NCI-H526 treated with DMSO at 0.1 percent for 48 hours (cell line): ENCODE measurements around the gene KCNH5.
"Not testable (repeated sequence)": the region's sequence is repeated elsewhere in the genome, so short reads cannot be mapped to it uniquely, and the experiment has no call there.

ENCODE experiments used
- DNase-seq: peaks from one replicate; lab custom pipeline; 2025; lab: John Stamatoyannopoulos, UW

KCNH5 gene

DNA sequence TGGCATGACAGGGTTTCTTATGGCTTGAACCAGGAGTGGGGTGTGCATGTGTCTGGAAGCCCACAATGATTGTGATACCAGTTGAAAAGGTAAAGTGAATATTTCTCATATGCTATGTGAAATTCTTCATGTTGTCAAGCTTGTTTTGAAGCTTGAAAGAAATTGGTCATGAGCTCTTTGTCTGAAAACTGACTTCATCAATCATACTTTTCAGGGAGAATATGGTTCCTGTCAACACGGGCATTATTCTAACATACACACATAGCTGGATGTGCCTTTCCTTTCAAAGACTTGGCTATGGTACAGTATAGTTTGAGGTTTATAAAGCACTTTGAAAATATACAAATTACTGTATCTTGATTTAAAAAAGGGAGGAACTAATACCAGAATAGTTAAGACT lies 158.8 kb downstream of the KCNH5 start:
- DNase-seq: no peak

DNA sequence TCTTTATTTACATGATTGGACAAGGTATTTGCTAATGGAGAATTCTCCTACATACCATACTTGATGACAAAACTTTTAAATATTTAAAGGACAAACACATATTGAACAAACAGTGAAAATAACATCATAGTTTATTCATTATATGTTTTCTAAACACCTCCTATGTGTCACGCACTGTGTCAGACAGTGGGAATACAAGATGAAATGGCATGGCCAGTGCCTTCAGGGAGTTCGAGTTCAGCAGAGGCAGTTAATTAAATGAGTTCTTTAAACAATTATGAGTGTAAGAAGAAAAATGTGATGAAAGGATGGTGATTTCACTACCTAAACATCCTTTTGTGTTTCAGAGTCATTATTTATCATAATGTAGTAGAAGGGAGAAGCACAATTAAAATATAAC lies 159.8 kb downstream of the KCNH5 start:
- no peak for DNase-seq

DNA sequence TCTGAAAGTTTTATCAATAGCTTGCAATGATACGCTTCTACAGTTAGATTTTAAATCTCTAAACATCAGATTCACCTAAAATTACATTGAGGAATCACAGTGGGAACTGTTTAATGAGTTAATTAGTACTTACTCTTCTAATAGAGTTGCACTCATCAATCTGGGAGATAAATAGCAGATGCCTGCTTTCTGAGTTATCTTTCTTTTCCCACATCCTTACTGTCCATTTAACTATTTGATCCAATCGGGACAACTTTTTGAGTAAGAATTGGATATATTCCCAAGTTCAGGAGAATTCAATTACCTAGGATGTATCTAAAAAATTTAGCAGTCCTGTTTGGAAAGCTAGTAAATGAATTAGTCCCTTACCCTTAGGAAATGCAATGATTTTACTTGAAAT lies 162.3 kb downstream of the KCNH5 start:
- DNase-seq: no peak

DNA sequence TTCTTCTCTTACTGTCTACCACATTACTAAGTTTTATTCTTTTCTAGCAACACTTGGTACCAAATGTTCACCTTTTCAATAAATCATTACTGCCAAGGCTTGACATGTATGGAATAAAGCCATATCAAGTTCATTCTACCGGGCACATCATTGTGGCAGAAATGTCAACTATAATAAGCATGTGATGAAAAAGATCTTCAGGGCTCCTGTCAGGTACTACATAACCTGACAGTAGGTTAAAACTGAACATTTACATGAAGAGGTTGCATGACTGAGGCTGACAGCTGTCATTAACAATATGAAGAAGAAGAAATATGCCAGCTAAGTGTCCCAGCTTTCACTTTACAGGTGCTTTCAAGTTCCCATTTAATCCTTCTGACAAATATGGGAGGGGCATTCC lies 178.9 kb downstream of the KCNH5 start:
- DNase-seq: no peak

DNA sequence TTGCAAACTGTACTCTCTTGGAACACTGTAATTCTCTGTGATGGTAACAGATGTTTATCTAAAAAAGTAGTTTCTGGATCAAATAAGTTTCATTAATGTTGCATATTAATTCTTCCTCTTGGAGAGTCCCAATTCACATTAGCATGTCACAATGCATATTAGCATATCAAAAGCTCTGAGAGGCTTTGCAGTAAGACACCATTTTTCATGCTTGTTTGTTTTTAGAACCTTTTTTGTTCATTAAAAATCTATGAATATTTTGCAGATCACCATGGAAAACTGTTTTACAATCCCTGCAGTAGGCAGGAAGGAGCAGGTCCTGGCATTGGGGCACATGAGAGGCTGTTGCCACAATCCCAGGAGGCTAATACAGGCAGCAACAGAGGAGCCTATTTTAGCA lies 180.7 kb downstream of the KCNH5 start:
- DNase-seq: no peak

DNA sequence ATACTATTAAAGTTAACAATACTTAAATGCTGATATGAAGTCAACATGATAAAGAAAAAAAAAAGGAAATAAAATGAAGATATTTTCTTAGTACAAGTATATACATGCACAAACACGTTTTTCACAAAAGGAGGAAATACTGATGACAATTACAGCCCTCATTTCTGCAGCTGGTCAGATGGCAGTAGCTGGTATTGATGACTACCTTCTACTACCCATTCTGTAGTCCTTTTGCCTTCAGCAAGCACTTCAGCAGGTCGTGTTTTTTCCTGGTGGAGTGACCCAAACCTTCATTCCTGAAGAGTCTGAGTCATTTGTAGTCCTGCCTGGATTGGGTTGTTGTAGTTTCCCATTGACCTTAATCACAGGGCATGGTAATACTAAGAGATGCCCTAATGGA lies 187.2 kb downstream of the KCNH5 start:
- not testable (repeated sequence) for DNase-seq

DNA sequence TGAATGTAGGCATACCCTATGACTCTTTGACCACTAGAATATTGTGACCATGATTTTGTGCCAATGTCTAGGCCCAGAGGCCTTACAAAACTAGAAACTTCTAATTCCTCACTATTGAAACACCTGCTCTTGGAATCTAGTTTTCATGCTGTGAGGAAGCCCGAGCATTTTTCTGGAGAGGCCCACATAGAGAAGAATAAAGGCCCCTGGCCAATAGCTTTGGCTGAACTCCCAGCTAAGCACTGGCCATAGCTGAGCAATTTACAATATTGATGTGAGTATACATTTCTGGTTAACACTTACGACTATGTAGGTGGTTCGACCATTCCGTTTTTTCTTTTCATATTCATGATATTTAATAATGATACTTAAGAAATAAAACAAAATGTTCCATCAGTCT lies 190.3 kb downstream of the KCNH5 start:
- DNase-seq: no peak

DNA sequence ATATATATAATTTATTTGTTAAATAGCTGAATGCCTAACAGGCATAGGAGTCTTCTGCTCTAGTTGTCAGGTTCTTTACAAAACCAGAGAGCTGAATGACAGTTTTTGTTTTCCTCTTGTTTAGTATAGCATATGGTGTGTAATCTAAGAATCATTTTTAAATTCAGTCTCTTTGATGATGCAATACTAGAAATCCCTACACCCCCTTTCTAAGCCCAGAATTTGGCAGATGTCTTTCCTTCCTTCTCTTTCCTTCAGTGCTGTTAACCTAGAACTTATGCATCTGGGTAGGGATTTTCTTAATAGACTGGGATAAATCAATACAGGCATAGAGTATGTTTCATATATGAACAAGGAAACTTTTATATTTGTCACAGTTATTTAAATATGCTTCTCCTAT lies 198.1 kb downstream of the KCNH5 start:
- DNase-seq: no peak

DNA sequence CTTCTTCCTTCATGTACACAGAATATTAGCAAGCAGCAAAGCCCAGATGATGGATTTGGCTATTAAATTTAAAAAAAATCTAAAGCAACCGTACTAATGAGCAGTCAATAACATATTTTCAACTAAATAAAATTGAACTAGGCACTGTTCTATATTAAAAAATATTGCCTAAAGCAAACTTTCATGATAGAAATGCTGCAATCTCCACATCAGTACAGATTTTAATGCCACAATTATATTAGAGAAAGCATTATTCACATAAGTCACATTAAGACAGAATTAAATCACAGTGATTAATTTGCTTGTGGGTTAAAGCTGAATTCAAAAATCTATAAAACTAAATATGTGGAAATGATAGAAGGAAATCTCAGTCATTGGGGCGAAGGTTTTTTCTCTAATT lies 200.7 kb downstream of the KCNH5 start:
- no peak for DNase-seq

DNA sequence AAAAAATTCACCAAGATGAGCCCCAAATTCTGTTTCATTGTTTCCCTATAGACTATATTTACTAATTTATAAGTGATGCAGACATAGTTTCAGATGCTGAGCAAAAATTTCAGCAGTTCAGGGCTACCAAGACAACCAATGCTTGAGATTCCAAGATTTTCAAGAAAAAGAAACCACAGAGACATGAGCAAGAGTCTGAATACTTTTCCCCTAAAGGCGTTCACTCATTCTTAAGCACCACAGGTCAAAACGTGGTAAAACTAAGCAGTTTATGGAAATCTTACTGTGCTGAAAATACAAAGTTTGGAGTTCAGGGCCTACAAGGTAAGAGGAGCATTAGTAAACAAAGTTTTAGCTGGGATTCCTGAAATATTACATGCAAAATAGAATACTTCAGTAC lies 221.2 kb downstream of the KCNH5 start:
- DNase-seq: no peak

DNA sequence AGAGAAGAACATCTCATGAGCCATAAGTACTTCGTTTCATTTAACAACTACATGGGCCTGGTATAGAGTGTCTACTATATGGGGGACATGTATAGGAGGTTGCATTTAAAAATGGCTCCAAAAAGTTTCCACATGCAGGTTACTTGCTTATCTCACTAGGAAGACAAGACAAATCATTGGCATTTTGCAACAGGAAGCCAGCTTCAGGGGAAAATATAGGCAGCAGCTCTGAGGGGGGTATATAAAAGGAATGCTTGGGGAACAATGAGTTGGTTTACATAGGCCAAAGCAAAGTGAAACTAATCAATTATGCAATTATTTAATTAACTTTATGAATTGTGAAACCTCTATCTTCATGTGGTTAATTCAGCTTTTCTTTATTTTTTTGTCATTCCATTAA lies 225.3 kb downstream of the KCNH5 start:
- no peak for DNase-seq

DNA sequence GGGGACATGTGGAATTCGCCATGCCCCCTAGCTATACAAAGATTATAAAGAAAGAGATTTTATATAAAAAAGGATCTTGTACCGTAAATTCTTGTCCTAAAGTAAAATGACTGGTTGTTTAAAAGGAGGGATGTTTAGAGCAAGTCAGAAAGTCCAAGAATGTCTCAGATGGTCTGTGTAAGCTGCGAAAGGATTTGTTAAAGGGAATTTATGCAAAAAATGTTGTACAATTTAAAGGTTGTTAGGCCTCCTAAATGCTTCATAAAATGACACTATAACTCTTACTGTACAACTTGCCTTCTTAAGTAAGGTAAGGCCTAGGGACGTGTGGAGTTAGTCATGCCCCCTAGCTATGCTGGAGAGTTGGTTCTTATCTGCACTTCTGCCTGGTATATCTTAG lies 237.6 kb downstream of the KCNH5 start:
- no peak for DNase-seq

DNA sequence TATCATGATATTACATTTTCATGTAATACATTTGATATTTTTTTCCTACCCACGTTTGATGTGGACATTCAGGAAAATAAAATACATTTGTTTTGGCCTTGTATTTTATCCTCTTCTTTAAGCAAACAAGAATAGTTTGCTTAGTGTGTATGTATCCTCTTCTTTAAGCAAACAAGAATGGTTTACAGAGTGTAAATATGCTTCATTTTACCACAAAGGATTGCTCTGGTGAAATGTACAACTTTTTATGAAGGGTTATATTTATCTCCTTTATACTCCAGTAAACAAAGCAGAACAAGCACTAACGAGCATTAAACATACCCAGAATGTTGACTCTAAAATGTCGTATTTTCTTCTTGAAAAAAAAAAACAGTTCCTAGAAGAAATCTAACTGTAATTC lies 244.7 kb downstream of the KCNH5 start:
- DNase-seq: no peak

DNA sequence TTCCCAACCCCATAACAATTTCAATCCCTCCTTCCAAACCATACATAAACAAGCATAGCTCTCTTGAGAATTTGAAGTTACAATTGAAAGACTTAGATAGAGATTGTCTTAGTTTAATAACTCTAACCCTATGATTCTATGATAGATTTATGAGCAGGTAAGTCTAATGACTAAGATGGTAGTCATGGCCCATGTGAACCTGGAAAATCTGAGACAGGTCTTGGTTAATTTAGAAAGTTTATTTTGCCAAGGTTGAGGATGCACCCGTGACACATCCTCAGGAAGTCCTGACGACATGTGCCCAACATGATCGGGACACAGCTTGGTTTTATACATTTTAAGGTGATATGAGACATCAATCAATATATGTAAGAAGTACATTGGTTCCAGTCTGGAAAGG lies 248.8 kb downstream of the KCNH5 start:
- no peak for DNase-seq

DNA sequence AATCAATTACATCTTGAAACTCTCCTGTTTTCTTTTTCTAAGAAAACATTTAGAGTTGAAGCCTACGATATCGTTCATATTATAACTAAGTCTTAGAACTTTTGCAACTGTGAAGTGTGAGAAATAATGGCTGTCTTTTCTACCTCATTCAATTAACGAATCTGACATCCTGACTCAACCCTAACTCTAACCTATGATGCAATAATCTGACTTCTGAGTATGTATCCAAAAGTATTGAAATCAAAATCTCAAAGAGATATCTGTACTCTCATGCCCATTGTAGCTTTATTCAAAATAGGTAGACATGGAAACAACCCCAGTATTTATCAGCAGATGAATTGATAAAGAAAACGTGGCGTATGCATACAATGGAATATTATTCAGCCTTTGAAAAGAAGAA lies 252.7 kb downstream of the KCNH5 start:
- DNase-seq: no peak

DNA sequence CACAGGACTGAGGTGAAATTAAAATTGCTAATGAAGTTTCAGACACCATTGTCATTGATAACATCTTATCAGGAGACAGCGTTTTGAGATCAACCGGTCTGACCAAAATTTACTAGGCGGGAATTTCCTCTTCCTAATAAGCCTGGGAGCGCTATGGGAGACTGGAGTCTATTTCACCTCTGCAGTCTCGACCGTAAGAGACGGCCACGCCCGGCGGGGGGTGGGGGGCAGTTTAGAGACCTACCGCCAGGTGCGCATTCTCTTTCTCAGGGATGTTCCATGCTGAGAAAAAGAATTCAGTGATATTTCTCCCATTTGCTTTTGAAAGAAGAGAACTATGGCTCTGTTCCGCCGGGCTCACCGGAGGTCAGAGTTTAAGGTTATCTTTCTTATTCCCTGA lies 263.9 kb downstream of the KCNH5 start:
- not testable (repeated sequence) for DNase-seq

DNA sequence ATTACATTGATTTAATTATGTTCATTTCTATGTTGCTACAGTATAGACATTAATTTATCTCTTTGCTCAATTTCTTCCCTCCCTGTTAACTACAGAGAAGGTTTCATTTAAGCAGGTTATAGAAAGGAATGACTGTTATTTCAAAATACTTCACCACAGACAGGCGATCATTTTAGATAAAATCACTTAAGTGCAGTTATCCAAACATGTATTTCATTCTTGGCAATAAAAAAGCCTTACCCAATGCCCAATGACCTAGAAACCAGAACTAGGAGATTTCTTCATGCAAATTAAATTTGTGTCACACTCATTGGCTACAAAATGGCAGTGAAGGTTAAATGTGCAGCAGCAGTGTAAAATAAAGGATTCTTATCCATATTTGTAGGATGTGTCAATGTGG lies 266.4 kb downstream of the KCNH5 start:
- DNase-seq: no peak

DNA sequence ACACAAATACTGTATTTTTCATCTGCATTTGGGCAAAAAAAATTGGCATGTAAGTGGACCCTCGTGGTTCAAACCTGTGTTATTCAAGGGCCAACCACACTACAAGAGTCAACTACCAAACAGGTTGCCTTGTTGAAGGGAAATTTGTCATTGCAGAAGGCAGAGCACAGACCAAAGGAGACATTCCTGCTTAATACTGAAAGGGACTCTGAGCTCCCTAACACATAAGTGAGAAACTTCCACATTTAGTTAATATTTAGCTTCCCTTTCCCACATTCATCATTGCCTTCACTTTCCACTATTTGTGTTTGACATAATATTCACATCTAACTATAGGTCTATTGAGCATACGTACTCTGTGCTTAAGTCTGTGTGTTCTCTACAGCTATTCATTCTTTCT lies 266.9 kb downstream of the KCNH5 start:
- DNase-seq: no peak

DNA sequence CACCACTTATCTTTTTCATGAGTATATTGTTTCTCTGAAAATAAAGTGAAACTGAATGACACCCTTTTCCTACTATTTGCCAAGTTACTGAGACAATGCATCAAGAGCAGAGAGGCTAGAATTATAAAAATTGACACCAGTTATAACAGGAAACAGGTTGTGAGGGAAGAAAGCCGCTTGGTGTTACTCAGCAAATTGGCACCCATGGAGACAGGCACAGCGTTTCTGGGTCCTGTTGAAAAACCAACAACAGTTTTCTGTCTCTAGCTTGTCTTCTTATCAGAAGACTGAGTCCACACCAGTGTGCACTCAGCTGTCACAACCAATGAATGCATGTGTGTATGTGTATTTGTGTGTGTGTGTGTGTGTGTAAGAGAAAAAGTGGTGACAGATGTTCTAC lies 267.7 kb downstream of the KCNH5 start:
- no peak for DNase-seq

DNA sequence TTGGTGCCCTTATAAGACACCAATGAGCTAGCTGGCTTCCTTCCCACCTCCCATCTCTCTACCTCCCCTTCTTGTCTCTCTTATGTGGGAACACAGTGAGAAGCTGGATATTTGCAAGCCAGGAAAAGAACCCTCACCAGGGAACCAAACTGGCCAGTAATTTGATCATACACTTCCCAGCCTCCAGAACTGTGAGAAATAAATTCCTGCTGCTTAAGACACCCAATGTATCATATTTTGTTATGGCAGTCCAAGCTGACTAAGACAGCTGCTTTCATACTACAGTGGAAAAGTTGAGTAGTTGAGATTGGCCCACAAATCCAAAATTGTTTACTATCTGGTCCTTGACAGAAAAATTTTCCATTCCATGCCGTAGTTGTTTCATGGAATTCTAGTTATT lies 269.0 kb downstream of the KCNH5 start:
- no peak for DNase-seq

DNA sequence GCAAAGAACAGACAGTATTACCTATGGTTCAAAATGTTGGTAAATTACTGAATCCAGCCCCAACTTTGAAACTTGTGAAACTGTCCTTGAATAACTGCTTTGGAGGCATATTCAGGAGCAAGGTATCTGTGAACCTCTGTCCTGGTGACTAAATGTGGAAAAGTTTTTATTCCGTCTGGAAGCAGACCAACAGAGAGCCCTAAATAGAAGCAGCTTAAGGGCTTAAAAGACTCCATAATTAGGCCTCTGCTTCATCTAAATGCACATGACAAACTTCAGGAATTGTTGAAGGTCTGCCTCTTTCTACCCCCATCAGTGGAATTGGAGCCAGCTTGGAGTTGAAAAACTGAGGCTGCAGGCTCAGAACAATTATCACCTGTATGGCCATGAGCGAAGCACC lies 276.5 kb downstream of the KCNH5 start:
- DNase-seq: no peak

DNA sequence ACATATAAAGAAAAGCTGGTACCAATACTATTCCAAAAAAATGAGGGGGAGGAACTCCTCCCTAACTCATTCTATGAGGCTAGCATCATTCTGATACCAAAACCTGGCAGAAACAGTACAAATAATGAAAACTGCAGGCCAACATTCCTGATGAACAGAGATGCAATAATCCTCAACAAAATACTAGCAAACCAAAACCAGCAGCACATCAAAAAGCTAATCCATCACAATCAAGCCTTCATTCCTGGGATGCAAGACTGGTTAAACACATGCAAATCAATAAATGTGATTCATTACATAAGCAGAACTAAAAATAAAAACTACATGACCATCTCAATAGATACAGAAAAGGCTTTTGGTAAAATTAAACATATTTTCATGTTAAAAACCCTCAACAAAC lies 281.3 kb downstream of the KCNH5 start:
- no peak for DNase-seq

DNA sequence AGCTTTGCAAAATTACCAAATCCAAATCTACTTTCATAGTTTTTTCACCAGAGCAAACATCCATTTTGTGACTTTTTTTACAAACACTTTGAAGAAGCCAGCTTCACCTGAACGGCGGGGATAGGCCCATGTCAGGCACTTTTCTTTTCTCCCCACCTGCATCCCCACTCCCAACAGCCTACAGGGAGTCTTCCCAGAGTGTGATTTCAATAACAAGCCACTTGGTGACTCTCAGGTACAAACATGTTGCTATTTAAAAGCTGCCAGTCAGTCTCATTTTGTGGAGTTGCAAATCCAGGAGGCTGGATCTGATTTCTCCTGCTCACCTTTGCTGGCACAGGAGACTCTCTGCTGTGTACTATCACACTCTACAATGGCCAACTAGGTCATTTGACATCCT lies 285.5 kb downstream of the KCNH5 start:
- DNase-seq: no peak

DNA sequence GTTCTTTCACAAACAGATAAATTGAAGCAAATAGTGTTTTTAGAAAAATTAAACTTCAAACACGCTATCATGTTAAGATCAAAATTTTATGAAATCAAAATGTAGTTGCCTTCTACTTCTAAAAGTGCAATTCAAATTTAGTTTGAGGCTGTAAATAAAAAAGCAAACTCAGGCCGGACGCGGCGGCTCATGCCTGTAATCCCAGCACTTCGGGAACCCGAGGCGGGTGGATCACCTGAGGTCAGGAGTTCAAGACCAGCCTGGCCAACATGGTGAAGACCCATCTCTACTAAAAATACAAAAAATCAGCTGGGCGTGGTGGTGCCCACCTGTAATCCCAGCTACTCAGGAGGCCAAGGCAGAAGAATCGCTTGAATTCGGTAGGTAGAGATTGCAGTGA lies 298.4 kb downstream of the KCNH5 start:
- DNase-seq: not testable (repeated sequence)

DNA sequence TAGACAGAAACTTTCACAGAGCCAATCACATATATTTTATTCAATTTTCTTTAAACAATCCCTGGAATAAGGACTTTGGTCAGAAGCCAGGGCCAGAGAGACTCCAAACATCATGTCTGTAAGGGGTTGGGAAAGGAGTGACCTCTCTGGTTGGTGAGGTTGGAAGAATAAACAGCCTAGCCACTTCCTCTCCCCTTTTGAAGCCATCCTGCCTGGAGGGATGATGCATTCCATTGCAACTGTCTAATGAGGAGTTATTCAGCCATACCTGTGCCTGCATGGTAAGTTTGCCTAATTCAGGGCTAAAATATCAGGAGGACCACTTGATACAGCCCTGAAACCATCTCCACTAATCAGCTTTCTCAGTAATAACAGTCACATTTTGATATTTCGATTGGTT lies 299.8 kb downstream of the KCNH5 start:
- no peak for DNase-seq
